Left forelimb (tissue), 1 donor: ENCODE data around the gene MUC22.
"Not testable (repeated sequence)": the region's sequence is repeated elsewhere in the genome, so short reads cannot be mapped to it uniquely, and the experiment has no call there.

Source experiments
- DNase-seq: peaks from one replicate; pipeline ENCODE4 v3.0.0-alpha.2; 2018; ENCODE audit warnings: low spot score

The MUC22 gene

GRCh38 chr6:30998785-30999184 lies 11.5 kb upstream of the MUC22 start:
- DNase-seq, result no peak

GRCh38 chr6:31000067-31000860 lies 10.0 kb upstream of the MUC22 start:
- DNase-seq, result not testable (repeated sequence)

GRCh38 chr6:31001281-31001888 lies 8.9 kb upstream of the MUC22 start:
- DNase-seq, result no peak

- no peak for DNase-seq
Measured at GRCh38 chr6:31002471-31002870, 7.8 kb upstream of the MUC22 start.

GRCh38 chr6:31004794-31005193 lies 5.5 kb upstream of the MUC22 start:
- no peak for DNase-seq

- no peak for DNase-seq
Measured at GRCh38 chr6:31005249-31006020, 4.8 kb upstream of the MUC22 start.

- DNase-seq, result no peak
Measured at GRCh38 chr6:31007694-31008093, 2.6 kb upstream of the MUC22 start.

GRCh38 chr6:31008165-31008564 lies 2.1 kb upstream of the MUC22 start:
- DNase-seq, result no peak

GRCh38 chr6:31009731-31010130 lies 543 bp upstream of the MUC22 start:
- DNase-seq, result no peak

GRCh38 chr6:31011153-31011552 lies 879 bp downstream of the MUC22 start:
- DNase-seq, result no peak

- DNase-seq, result no peak
Measured at GRCh38 chr6:31016659-31017299, 6.5 kb downstream of the MUC22 start.

GRCh38 chr6:31017436-31017835 lies 7.2 kb downstream of the MUC22 start:
- DNase-seq, result not testable (repeated sequence)

- DNase-seq, result no peak
Measured at GRCh38 chr6:31020057-31020456, 9.8 kb downstream of the MUC22 start.

- not testable (repeated sequence) for DNase-seq
Measured at GRCh38 chr6:31020631-31021255, 10.5 kb downstream of the MUC22 start.

GRCh38 chr6:31021705-31022531 lies 11.6 kb downstream of the MUC22 start:
- DNase-seq, result not testable (repeated sequence)

GRCh38 chr6:31025595-31025994 lies 15.3 kb downstream of the MUC22 start:
- no peak for DNase-seq

- no peak for DNase-seq
Measured at GRCh38 chr6:31031095-31031494, 20.8 kb downstream of the MUC22 start.

GRCh38 chr6:31033075-31033474 lies 22.8 kb downstream of the MUC22 start:
- DNase-seq, result no peak

- DNase-seq, result no peak
Measured at GRCh38 chr6:31035862-31036497, 25.7 kb downstream of the MUC22 start.

GRCh38 chr6:31037169-31037568 lies 26.9 kb downstream of the MUC22 start:
- no peak for DNase-seq

GRCh38 chr6:31037682-31038081 lies 27.4 kb downstream of the MUC22 start:
- DNase-seq, result no peak
